ENCODE measurements around the gene SLA2. TPM values are rescaled to one million over a fixed set of nuclear protein-coding genes. Genes with fewer than 3 reads are reported as not detected.
"Not testable (repeated sequence)": the region's sequence is repeated elsewhere in the genome, so short reads cannot be mapped to it uniquely, and the experiment has no call there.

Gene SLA2
- total and polyA plus RNA-seq, 4 experiments from 2014 or later = 12.7 to 29.9 (median 21.5) TPM

DNA sequence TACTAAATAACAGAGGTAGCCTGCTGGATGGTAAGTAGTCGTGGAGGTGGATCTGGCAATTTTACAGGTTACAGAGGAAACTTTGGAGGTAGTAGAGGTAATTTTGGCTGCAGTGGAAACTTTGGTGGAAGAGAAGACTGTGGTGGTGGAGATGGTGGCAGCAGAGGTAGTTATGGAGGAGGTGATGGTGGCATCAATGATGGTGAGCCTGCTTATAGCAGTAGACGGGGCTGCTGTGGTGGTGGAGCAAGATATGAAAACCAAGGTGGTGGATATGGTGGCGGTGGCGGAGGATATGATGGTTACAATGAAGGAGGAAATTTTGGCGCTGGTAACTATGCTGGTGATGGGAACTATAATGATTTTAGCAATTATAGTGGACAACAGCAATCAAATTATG is 25.1 kb downstream of the SLA2 start:
- DNase-seq = no peak
- peaks cover 12 to 31% (median 21%) of the 10 kb centered on the region in 4 donors for H3K4me1 Mint-ChIP-seq
- Histone ChIP-seq H3K4me3 (ENCODE audit: low read length in 2 of 2) (no peak overlapping the region), H3K27ac (ENCODE audit: low read depth, low read length) (no peak overlapping the region), H3K4me1 (ENCODE audit: insufficient read depth, low read length) (peaks cover 11% of the 10 kb centered on the region), H3K36me3 (ENCODE audit: insufficient read depth, low read length) (peaks cover 12% of the 10 kb centered on the region), H3K27me3 (ENCODE audit: insufficient read depth, low read length) (no peaks in the 10 kb centered on the region), H3K9me3 (ENCODE audit: control insufficient read depth in 1 of 2, low read length in 2 of 2) (no peaks in the 10 kb centered on the region)
- peaks cover 27 to 32% of the 10 kb centered on the region in 2 donors for H3K36me3 Mint-ChIP-seq
- no peaks in the 10 kb centered on the region for H3K9me3 Mint-ChIP-seq
- ChIA-PET POLR2A (ENCODE audit: partially characterized antibody) (no interaction called here), CTCF (ENCODE audit: partially characterized antibody) (no interaction called here)
- H3K4me3 Mint-ChIP-seq = no peak overlapping the region
- H3K27me3 Mint-ChIP-seq = no peaks in the 10 kb centered on the region
- intact Hi-C loops (cut with micrococcal nuclease) = no loop called here
- H3K27ac Mint-ChIP-seq = peak overlapping the region; percentile 3 to 92 (median 73)

GRCh38 chr20:36614781-36615557 is 31.0 kb downstream of the SLA2 start:
- Mint-ChIP-seq H3K36me3 (peaks cover 25 to 56% of the 10 kb centered on the region in 2 donors), H3K27me3 (no peaks in the 10 kb centered on the region), H3K9me3 (no peaks in the 10 kb centered on the region), H3K4me1 (peaks cover 8 to 15% (median 10%) of the 10 kb centered on the region in 4 donors), H3K4me3 (no peak overlapping the region), H3K27ac (peak overlapping the region; percentile 35 to 75 (median 53))
- no peaks in the 10 kb centered on the region for H3K9me3 ChIP-seq (ENCODE audit: control insufficient read depth in 1 of 2, low read length in 2 of 2)
- POLR2A ChIA-PET (ENCODE audit: partially characterized antibody) = interaction anchor here (0.6 to 12.7 kb wide), 3 partner anchors 9 to 29 kb away, joined by 3 to 131 read pairs (median 7); partner anchors contain the start of genes RAB5IF and SLA2
- peaks cover 15% of the 10 kb centered on the region for H3K4me1 ChIP-seq (ENCODE audit: insufficient read depth, low read length)
- no peaks in the 10 kb centered on the region for H3K27me3 ChIP-seq (ENCODE audit: insufficient read depth, low read length)
- no peak overlapping the region for H3K27ac ChIP-seq (ENCODE audit: low read depth, low read length)
- CTCF ChIA-PET (ENCODE audit: partially characterized antibody) = interaction anchor here (1.1 to 7.5 kb wide), 8 partner anchors 9 to 141 kb away, joined by 3 to 83 read pairs (median 5); partner anchors contain the start of gene SLA2
- H3K4me3 ChIP-seq (ENCODE audit: low read length in 2 of 2) = no peak overlapping the region
- intact Hi-C loops (cut with micrococcal nuclease) = loop anchor here (5.0 kb wide), 1 partner anchor 117 kb away; no protein-coding TSS in a partner anchor
- peaks cover 48% of the 10 kb centered on the region for H3K36me3 ChIP-seq (ENCODE audit: insufficient read depth, low read length)
- no peak for DNase-seq

- Histone ChIP-seq H3K4me3 (ENCODE audit: low read length in 2 of 2) (no peak overlapping the region), H3K27me3 (ENCODE audit: insufficient read depth, low read length) (no peaks in the 10 kb centered on the region), H3K27ac (ENCODE audit: low read depth, low read length) (no peak overlapping the region), H3K4me1 (ENCODE audit: insufficient read depth, low read length) (peaks cover 15% of the 10 kb centered on the region), H3K36me3 (ENCODE audit: insufficient read depth, low read length) (peaks cover 56% of the 10 kb centered on the region), H3K9me3 (ENCODE audit: control insufficient read depth in 1 of 2, low read length in 2 of 2) (no peaks in the 10 kb centered on the region)
- POLR2A ChIA-PET (ENCODE audit: partially characterized antibody) = interaction anchor here (1.3 to 12.7 kb wide), 2 partner anchors 8 to 30 kb away, joined by 7 to 131 read pairs; partner anchors contain the start of genes RAB5IF and SLA2
- intact Hi-C loops (cut with micrococcal nuclease) = loop anchor here (2.0 to 5.0 kb wide), 3 partner anchors 118 to 273 kb away; no protein-coding TSS in a partner anchor
- Mint-ChIP-seq H3K9me3 (no peaks in the 10 kb centered on the region), H3K27ac (peak overlapping the region in 6 of 7 donors; percentile 43 to 74 (median 58)), H3K4me1 (peaks cover 8 to 15% (median 10%) of the 10 kb centered on the region in 4 donors), H3K4me3 (no peak overlapping the region), H3K27me3 (no peaks in the 10 kb centered on the region), H3K36me3 (peaks cover 25 to 65% of the 10 kb centered on the region in 2 donors)
- CTCF ChIA-PET (ENCODE audit: partially characterized antibody) = interaction anchor here (0.8 to 7.5 kb wide), 10 partner anchors 10 to 142 kb away, joined by 3 to 83 read pairs (median 4); partner anchors contain the start of genes NDRG3 and SLA2
- no peak for DNase-seq
These were observed 32.0 kb downstream of the SLA2 start for GRCh38 chr20:36613974-36614373.

- H3K27me3 Mint-ChIP-seq = no peaks in the 10 kb centered on the region
- no peak for DNase-seq
- Histone ChIP-seq H3K4me1 (ENCODE audit: insufficient read depth, low read length) (peaks cover 29% of the 10 kb centered on the region), H3K27ac (ENCODE audit: low read depth, low read length) (no peak overlapping the region), H3K9me3 (ENCODE audit: control insufficient read depth in 1 of 2, low read length in 2 of 2) (no peaks in the 10 kb centered on the region), H3K36me3 (ENCODE audit: insufficient read depth, low read length) (peaks cover 68% of the 10 kb centered on the region), H3K27me3 (ENCODE audit: insufficient read depth, low read length) (no peaks in the 10 kb centered on the region), H3K4me3 (ENCODE audit: low read length in 2 of 2) (no peak overlapping the region)
- peak overlapping the region in 2 of 7 donors; percentile 27 to 63 for H3K27ac Mint-ChIP-seq
- ChIA-PET CTCF (ENCODE audit: partially characterized antibody) (interaction anchor here (0.6 to 7.5 kb wide), 9 partner anchors 13 to 145 kb away, joined by 3 to 83 read pairs (median 4); partner anchors contain the start of gene SLA2), POLR2A (ENCODE audit: partially characterized antibody) (interaction anchor here (1.5 to 12.7 kb wide), 4 partner anchors 18 to 143 kb away, joined by 3 to 131 read pairs (median 4); partner anchors contain the start of genes SLA2 and TGIF2)
- peaks cover 14 to 30% (median 20%) of the 10 kb centered on the region in 4 donors for H3K4me1 Mint-ChIP-seq
- no peaks in the 10 kb centered on the region for H3K9me3 Mint-ChIP-seq
- H3K36me3 Mint-ChIP-seq = peaks cover 25 to 79% of the 10 kb centered on the region in 2 donors
- intact Hi-C loops (cut with micrococcal nuclease) = loop anchor here (1.0 to 5.0 kb wide), 5 partner anchors 35 to 275 kb away; partner anchors contain the start of gene SLA2
- no peak overlapping the region for H3K4me3 Mint-ChIP-seq
These were observed 34.4 kb downstream of the SLA2 start for GRCh38 chr20:36611625-36612024.

DNA sequence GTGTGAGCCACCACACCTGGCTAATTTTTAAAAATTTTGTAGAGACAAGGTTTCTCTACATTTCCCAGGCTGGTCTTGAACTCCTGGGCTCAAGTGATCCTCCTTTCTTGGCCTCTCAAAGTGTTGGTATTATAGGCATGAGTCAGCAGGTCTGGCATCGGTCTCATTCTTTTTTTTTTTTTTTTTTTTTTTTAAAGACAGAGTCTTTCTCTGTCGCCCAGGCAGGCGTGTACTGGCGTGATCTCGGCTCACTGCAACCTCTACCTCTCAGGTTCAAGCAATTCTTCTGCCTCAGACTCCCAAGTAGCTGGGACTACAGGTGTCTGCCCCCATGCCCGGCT is 37.6 kb downstream of the SLA2 start:
- H3K9me3 Mint-ChIP-seq; intact Hi-C loops (cut with micrococcal nuclease); H3K27me3 Mint-ChIP-seq; H3K27me3 ChIP-seq (ENCODE audit: insufficient read depth, low read length); H3K9me3 ChIP-seq (ENCODE audit: control insufficient read depth in 1 of 2, low read length in 2 of 2); H3K4me3 Mint-ChIP-seq; H3K4me3 ChIP-seq (ENCODE audit: low read length in 2 of 2); DNase-seq: not testable (repeated sequence)
- peaks cover 40% of the 10 kb centered on the region for H3K4me1 ChIP-seq (ENCODE audit: insufficient read depth, low read length)
- ChIA-PET CTCF (ENCODE audit: partially characterized antibody) (interaction anchor here (0.9 to 7.5 kb wide), 2 partner anchors 37 to 147 kb away, joined by 3 to 83 read pairs; partner anchors contain the start of gene SLA2), POLR2A (ENCODE audit: partially characterized antibody) (interaction anchor here (0.8 to 12.7 kb wide), 6 partner anchors 12 to 36 kb away, joined by 3 to 153 read pairs (median 4); partner anchors contain the start of genes SLA2 and TGIF2)
- peaks cover 18 to 67% of the 10 kb centered on the region in 2 donors for H3K36me3 Mint-ChIP-seq
- H3K36me3 ChIP-seq (ENCODE audit: insufficient read depth, low read length) = peaks cover 43% of the 10 kb centered on the region
- peaks cover 18 to 46% (median 32%) of the 10 kb centered on the region in 4 donors for H3K4me1 Mint-ChIP-seq
- H3K27ac Mint-ChIP-seq = peak overlapping the region in 5 of 7 donors; percentile 29 to 99 (median 98)
- peak overlapping the region; percentile 29 for H3K27ac ChIP-seq (ENCODE audit: low read depth, low read length)

DNA sequence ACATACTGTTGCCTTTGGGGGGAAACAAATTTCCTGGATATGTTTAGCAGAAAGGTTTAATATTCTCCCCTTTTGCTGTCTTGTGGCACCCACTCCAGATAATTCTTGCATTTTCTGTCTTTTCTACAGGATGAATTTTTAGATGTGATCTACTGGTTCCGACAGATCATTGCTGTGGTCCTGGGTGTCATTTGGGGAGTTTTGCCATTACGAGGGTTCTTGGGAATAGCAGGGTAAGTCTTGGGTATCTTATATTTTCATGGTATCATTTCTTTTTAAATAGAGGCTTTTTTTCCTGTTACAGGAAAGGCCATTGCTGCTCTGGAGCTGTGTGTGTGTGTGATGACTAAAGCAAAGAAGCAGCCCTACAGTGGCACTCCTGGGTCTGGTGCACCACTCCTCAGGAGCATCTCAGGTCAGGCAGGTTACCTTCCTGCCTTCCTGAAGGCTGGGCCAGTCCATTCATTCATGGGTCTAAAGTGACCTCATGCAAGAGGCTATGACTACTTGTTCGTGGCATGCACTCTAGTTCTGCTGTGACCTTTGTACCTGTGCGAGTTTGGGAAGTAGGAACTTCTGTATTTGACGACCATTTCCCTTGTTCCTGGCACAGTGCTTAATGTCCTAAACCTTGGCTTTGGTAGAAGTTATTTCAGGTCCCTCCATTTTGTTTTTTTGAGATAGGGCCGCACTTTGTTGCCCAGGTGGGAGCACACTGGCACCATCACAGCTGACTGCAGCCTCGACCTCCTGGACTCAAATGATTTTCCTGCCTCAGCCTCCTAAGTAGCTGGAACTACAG is 38.2 kb downstream of the SLA2 start:
- H3K36me3 Mint-ChIP-seq = peaks cover 12 to 62% of the 10 kb centered on the region in 2 donors
- peaks cover 1 to 2% of the 10 kb centered on the region in 2 donors for H3K27me3 Mint-ChIP-seq
- POLR2A ChIA-PET (ENCODE audit: partially characterized antibody) = interaction anchor here (0.9 to 12.7 kb wide), 6 partner anchors 13 to 36 kb away, joined by 3 to 153 read pairs (median 68); partner anchors contain the start of genes SLA2 and TGIF2
- Histone ChIP-seq H3K36me3 (ENCODE audit: insufficient read depth, low read length) (peaks cover 37% of the 10 kb centered on the region), H3K4me3 (ENCODE audit: low read length in 2 of 2) (no peak overlapping the region), H3K4me1 (ENCODE audit: insufficient read depth, low read length) (peaks cover 34% of the 10 kb centered on the region), H3K27me3 (ENCODE audit: insufficient read depth, low read length) (no peaks in the 10 kb centered on the region), H3K9me3 (ENCODE audit: control insufficient read depth in 1 of 2, low read length in 2 of 2) (no peaks in the 10 kb centered on the region), H3K27ac (ENCODE audit: low read depth, low read length) (peak overlapping the region; percentile 29)
- H3K9me3 Mint-ChIP-seq = peaks cover 0 to 2% (median 0%) of the 10 kb centered on the region in 8 donors
- intact Hi-C loops (cut with micrococcal nuclease) = no loop called here
- peaks cover 15 to 40% (median 28%) of the 10 kb centered on the region in 4 donors for H3K4me1 Mint-ChIP-seq
- CTCF ChIA-PET (ENCODE audit: partially characterized antibody) = interaction anchor here (0.9 to 7.5 kb wide), 4 partner anchors 12 to 147 kb away, joined by 3 to 83 read pairs (median 50); partner anchors contain the start of gene SLA2
- H3K27ac Mint-ChIP-seq = peak overlapping the region; percentile 82 to 99 (median 98)
- no peak for DNase-seq
- peak overlapping the region; percentile 64 to 98 (median 97) for H3K4me3 Mint-ChIP-seq
